ENCODE data around the gene FAR2. TPM values are rescaled to one million over a fixed set of nuclear protein-coding genes. Genes with fewer than 3 reads are reported as not detected.

FAR2 gene
- total and polyA plus RNA-seq, 4 donors, result 0.81 to 7.6 (median 3.1) TPM

DNA sequence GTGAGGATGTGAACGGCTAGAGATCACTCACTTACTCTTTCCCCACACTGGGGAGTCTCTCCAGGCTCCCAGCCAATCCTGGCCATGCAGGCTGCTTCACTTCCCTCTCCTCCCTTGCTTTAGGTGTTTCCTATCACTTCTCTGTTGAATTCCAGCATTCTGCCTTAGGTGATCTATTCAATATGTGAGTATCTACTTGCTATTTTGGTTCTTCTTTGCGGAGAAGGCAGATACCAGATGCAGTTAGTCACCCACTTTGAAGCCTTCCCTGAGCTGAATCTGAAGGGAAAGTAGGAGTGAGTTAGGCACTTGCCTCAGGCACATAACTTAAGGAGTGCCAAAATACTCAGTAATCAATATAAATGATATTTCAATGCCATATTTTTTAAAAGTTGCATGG lies 36.0 kb upstream of the FAR2 start:
- DNase-seq (ENCODE audit: low spot score), result no peak
- TF ChIP-seq, protein P1, sequence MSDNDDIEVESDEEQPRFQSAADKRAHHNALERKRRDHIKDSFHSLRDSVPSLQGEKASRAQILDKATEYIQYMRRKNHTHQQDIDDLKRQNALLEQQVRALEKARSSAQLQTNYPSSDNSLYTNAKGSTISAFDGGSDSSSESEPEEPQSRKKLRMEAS (IDR thresholded peaks at IDR 0.05), result no peak
- TF ChIP-seq, protein P2, sequence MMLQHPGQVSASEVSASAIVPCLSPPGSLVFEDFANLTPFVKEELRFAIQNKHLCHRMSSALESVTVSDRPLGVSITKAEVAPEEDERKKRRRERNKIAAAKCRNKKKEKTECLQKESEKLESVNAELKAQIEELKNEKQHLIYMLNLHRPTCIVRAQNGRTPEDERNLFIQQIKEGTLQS (IDR thresholded peaks at IDR 0.05), result no peak
- TF ChIP-seq FOXA2 (IDR thresholded peaks at IDR 0.05), result no peak
- Histone ChIP-seq H3K9me3 (ENCODE audit: control insufficient read depth in 4 of 4, low read length in 3 of 4) (peaks cover 1 to 4% (median 2%) of the 10 kb centered on the region in 4 donors), H3K9ac (ENCODE audit: low read depth in 1 of 2, low read length in 2 of 2) (no peak overlapping the region), H3K4me1 (ENCODE audit: control insufficient read depth in 4 of 4, insufficient read depth in 4 of 4, low read length in 3 of 4) (no peaks in the 10 kb centered on the region), H3K36me3 (ENCODE audit: control insufficient read depth in 4 of 4, insufficient read depth in 3 of 4, low read depth in 1 of 4, low read length in 3 of 4) (no peaks in the 10 kb centered on the region), H3K4me3 (ENCODE audit: low read depth in 1 of 3, low read length in 3 of 3) (no peak overlapping the region), H3K27me3 (ENCODE audit: control insufficient read depth in 4 of 4, insufficient read depth in 4 of 4, low read length in 3 of 4) (peaks cover 0 to 3% (median 0%) of the 10 kb centered on the region in 4 donors), H3K27ac (ENCODE audit: low read depth in 1 of 2, low read length in 2 of 2) (no peak overlapping the region)
- WGBS, result 75% methylated on average over 2 of the region's 2 CpGs

DNA sequence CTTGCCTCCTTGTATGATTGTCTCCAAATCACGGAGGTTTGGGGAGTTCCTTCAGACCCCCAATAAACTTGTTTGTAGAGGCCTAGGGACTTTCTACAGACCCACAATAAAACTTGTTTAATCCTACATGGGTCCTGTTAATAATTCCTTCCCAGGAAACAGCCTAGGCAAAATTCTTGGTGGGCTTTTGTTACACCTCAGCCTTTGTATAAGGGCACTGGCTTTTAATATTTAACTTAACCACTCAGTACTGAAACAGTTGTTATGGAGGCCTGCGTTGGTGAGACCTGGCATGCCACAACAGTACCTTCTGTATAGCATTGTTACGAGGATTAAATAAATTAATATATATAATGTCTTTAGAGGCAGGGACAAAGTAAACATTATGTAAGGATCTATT lies 32.7 kb upstream of the FAR2 start:
- 71% methylated on average over 3 of the region's 3 CpGs for WGBS
- no peak for DNase-seq (ENCODE audit: low spot score)
- H3K4me3 ChIP-seq (ENCODE audit: low read depth in 1 of 3, low read length in 3 of 3), result no peak overlapping the region
- H3K4me1 ChIP-seq (ENCODE audit: control insufficient read depth in 4 of 4, insufficient read depth in 4 of 4, low read length in 3 of 4), result no peaks in the 10 kb centered on the region
- TF ChIP-seq YY1 (IDR thresholded peaks at IDR 0.05) (no peak), HNF4G (IDR thresholded peaks at IDR 0.05) (no peak), GABPA (IDR thresholded peaks at IDR 0.05 in 1 of 2, conservative IDR thresholded peaks at IDR 0.05 in 1 of 2) (no peak), JUND (IDR thresholded peaks at IDR 0.05) (no peak), RAD21 (IDR thresholded peaks at IDR 0.05) (no peak), FOXA1 (IDR thresholded peaks at IDR 0.05) (no peak), HNF4A (conservative IDR thresholded peaks at IDR 0.05) (no peak), EGR1 (IDR thresholded peaks at IDR 0.05; ENCODE audit: low read depth in 2 of 2) (no peak), RXRA (IDR thresholded peaks at IDR 0.05) (no peak), SP1 (IDR thresholded peaks at IDR 0.05) (no peak), NR2F2 (IDR thresholded peaks at IDR 0.05) (no peak), TAF1 (conservative IDR thresholded peaks at IDR 0.05) (no peak), FOXA2 (IDR thresholded peaks at IDR 0.05) (no peak)
- TF ChIP-seq, protein P3, sequence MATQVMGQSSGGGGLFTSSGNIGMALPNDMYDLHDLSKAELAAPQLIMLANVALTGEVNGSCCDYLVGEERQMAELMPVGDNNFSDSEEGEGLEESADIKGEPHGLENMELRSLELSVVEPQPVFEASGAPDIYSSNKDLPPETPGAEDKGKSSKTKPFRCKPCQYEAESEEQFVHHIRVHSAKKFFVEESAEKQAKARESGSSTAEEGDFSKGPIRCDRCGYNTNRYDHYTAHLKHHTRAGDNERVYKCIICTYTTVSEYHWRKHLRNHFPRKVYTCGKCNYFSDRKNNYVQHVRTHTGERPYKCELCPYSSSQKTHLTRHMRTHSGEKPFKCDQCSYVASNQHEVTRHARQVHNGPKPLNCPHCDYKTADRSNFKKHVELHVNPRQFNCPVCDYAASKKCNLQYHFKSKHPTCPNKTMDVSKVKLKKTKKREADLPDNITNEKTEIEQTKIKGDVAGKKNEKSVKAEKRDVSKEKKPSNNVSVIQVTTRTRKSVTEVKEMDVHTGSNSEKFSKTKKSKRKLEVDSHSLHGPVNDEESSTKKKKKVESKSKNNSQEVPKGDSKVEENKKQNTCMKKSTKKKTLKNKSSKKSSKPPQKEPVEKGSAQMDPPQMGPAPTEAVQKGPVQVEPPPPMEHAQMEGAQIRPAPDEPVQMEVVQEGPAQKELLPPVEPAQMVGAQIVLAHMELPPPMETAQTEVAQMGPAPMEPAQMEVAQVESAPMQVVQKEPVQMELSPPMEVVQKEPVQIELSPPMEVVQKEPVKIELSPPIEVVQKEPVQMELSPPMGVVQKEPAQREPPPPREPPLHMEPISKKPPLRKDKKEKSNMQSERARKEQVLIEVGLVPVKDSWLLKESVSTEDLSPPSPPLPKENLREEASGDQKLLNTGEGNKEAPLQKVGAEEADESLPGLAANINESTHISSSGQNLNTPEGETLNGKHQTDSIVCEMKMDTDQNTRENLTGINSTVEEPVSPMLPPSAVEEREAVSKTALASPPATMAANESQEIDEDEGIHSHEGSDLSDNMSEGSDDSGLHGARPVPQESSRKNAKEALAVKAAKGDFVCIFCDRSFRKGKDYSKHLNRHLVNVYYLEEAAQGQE (IDR thresholded peaks at IDR 0.05), result no peak
- TF ChIP-seq, protein P1 (IDR thresholded peaks at IDR 0.05), result no peak
- TF ChIP-seq, protein P4, sequence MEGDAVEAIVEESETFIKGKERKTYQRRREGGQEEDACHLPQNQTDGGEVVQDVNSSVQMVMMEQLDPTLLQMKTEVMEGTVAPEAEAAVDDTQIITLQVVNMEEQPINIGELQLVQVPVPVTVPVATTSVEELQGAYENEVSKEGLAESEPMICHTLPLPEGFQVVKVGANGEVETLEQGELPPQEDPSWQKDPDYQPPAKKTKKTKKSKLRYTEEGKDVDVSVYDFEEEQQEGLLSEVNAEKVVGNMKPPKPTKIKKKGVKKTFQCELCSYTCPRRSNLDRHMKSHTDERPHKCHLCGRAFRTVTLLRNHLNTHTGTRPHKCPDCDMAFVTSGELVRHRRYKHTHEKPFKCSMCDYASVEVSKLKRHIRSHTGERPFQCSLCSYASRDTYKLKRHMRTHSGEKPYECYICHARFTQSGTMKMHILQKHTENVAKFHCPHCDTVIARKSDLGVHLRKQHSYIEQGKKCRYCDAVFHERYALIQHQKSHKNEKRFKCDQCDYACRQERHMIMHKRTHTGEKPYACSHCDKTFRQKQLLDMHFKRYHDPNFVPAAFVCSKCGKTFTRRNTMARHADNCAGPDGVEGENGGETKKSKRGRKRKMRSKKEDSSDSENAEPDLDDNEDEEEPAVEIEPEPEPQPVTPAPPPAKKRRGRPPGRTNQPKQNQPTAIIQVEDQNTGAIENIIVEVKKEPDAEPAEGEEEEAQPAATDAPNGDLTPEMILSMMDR (IDR thresholded peaks at IDR 0.05; ENCODE audit: low read depth, low read length, missing input control), result no peak
- TF ChIP-seq, protein P5, sequence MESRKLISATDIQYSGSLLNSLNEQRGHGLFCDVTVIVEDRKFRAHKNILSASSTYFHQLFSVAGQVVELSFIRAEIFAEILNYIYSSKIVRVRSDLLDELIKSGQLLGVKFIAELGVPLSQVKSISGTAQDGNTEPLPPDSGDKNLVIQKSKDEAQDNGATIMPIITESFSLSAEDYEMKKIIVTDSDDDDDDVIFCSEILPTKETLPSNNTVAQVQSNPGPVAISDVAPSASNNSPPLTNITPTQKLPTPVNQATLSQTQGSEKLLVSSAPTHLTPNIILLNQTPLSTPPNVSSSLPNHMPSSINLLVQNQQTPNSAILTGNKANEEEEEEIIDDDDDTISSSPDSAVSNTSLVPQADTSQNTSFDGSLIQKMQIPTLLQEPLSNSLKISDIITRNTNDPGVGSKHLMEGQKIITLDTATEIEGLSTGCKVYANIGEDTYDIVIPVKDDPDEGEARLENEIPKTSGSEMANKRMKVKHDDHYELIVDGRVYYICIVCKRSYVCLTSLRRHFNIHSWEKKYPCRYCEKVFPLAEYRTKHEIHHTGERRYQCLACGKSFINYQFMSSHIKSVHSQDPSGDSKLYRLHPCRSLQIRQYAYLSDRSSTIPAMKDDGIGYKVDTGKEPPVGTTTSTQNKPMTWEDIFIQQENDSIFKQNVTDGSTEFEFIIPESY (IDR thresholded peaks at IDR 0.05), result no peak
- TF ChIP-seq, protein P2 (IDR thresholded peaks at IDR 0.05), result no peak
- H3K9me3 ChIP-seq (ENCODE audit: control insufficient read depth in 4 of 4, low read length in 3 of 4), result peaks cover 0 to 4% (median under 1%) of the 10 kb centered on the region in 4 donors
- H3K9ac ChIP-seq (ENCODE audit: low read depth in 1 of 2, low read length in 2 of 2), result no peak overlapping the region
- peaks cover 0 to 7% (median 0%) of the 10 kb centered on the region in 4 donors for H3K27me3 ChIP-seq (ENCODE audit: control insufficient read depth in 4 of 4, insufficient read depth in 4 of 4, low read length in 3 of 4)
- H3K27ac ChIP-seq (ENCODE audit: low read depth in 1 of 2, low read length in 2 of 2), result no peak overlapping the region
- H3K36me3 ChIP-seq (ENCODE audit: control insufficient read depth in 4 of 4, insufficient read depth in 3 of 4, low read depth in 1 of 4, low read length in 3 of 4), result no peaks in the 10 kb centered on the region
